Suprapubic skin (tissue), 4 donors: ENCODE measurements around the gene BMPER. TPM values are rescaled to one million over a fixed set of nuclear protein-coding genes. Genes with fewer than 3 reads are reported as not detected.

Experiments
- DNase-seq, 2 donors: peaks; one replicate each; pipeline ENCODE4 v3.0.0-alpha.2; 2019; ENCODE audit warnings: low spot score in 2 of 2
- H3K27ac ChIP-seq: fragments of 200-600 bp; sonication (generic); one replicate; pipeline ENCODE4 v1.5.1; 2019
- H3K27me3 ChIP-seq: fragments of 200-600 bp; sonication (generic); one replicate; pipeline ENCODE4 v1.5.1; 2019
- H3K36me3 ChIP-seq: fragments of 200-600 bp; sonication (generic); one replicate; pipeline ENCODE4 v1.5.1; 2019
- H3K4me1 ChIP-seq: fragments of 200-600 bp; sonication (generic); one replicate; pipeline ENCODE4 v1.5.1; 2019
- H3K4me3 ChIP-seq: fragments of 200-600 bp; sonication (generic); one replicate; pipeline ENCODE4 v1.5.1; 2019; ENCODE audit warnings: mild to moderate bottlenecking
- H3K9me3 ChIP-seq: fragments of 200-600 bp; sonication (generic); one replicate; pipeline ENCODE4 v1.5.1; 2019
- CTCF ChIP-seq, 2 donors: fragments of 200-600 bp in 1 of 2; fragments of 450-650 bp in 1 of 2; sonication (generic) in 1 of 2; IDR thresholded peaks; one replicate each; pipeline ENCODE4 v1.5.1; 2016 to 2019; ENCODE audit warnings: antibody characterized with exemption in 2 of 2, mild to moderate bottlenecking in 1 of 2, moderate library complexity in 1 of 2
- EP300 ChIP-seq: sonication (generic); formaldehyde crosslinking; IDR thresholded peaks from one replicate; pipeline ENCODE4 v1.6.1; 2017; ENCODE audit warnings: antibody characterized with exemption
- POLR2A ChIP-seq, 2 donors: fragments of 450-650 bp; IDR thresholded peaks; one replicate each; pipeline ENCODE4 v1.6.1; 2017; ENCODE audit warnings: antibody characterized with exemption in 2 of 2, mild to moderate bottlenecking in 2 of 2, moderate library complexity in 2 of 2
- POLR2AphosphoS5 ChIP-seq, 3 donors: sonication (generic); formaldehyde crosslinking; IDR thresholded peaks; one replicate each; pipeline ENCODE4 v1.6.1; 2017; ENCODE audit warnings: antibody characterized with exemption in 3 of 3
- WGBS: methylation state at CpG from one replicate; pipeline ENCODE4 v1.1.5; 2018; 5-methylcytosine and 5-hydroxymethylcytosine counted together
- total RNA-seq, 4 donors: library from RNA; depleted of rRNA; stranded (reverse); fragments of >200 nt; gene quantifications; one replicate each; pipeline ENCODE4 v1.1.0, GENCODE V29; 2016

The BMPER gene
- total RNA-seq, 4 donors from 2014 or later, result 0.52 to 7.2 (median 1.2) TPM

GRCh38 chr7:33933611-33934281, 28.4 kb downstream of the BMPER start:
- Histone ChIP-seq H3K27ac (no peak overlapping the region), H3K9me3 (no peaks in the 10 kb centered on the region), H3K4me1 (no peaks in the 10 kb centered on the region), H3K36me3 (no peaks in the 10 kb centered on the region), H3K4me3 (no peak overlapping the region), H3K27me3 (peaks cover 8% of the 10 kb centered on the region)
- no peak for DNase-seq
- WGBS, result 72% methylated on average over 4 of the region's 4 CpGs
- TF ChIP-seq CTCF (IDR thresholded peaks at IDR 0.05) (no peak), EP300 (no peak), POLR2A (IDR thresholded peaks at IDR 0.05) (no peak), POLR2AphosphoS5 (IDR thresholded peaks at IDR 0.05) (no peak)

GRCh38 chr7:33934391-33934790, 29.1 kb downstream of the BMPER start:
- no peaks in the 10 kb centered on the region for H3K4me1 ChIP-seq
- no peaks in the 10 kb centered on the region for H3K36me3 ChIP-seq
- peaks cover 8% of the 10 kb centered on the region for H3K27me3 ChIP-seq
- no peak overlapping the region for H3K4me3 ChIP-seq
- TF ChIP-seq EP300, result no peak
- no peak for TF ChIP-seq POLR2A (IDR thresholded peaks at IDR 0.05)
- TF ChIP-seq POLR2AphosphoS5 (IDR thresholded peaks at IDR 0.05), result no peak
- no peak for TF ChIP-seq CTCF (IDR thresholded peaks at IDR 0.05)
- H3K27ac ChIP-seq, result no peak overlapping the region
- WGBS, result 88% methylated on average over 2 of the region's 2 CpGs
- no peak for DNase-seq
- H3K9me3 ChIP-seq, result no peaks in the 10 kb centered on the region

GRCh38 chr7:33936503-33936902, 31.2 kb downstream of the BMPER start:
- Histone ChIP-seq H3K9me3 (no peaks in the 10 kb centered on the region), H3K27ac (no peak overlapping the region), H3K36me3 (no peaks in the 10 kb centered on the region), H3K4me1 (no peaks in the 10 kb centered on the region), H3K27me3 (peaks cover 8% of the 10 kb centered on the region), H3K4me3 (no peak overlapping the region)
- TF ChIP-seq CTCF (IDR thresholded peaks at IDR 0.05) (no peak), POLR2AphosphoS5 (IDR thresholded peaks at IDR 0.05) (no peak), EP300 (no peak), POLR2A (IDR thresholded peaks at IDR 0.05) (no peak)
- 78% methylated on average over 5 of the region's 5 CpGs for WGBS
- no peak for DNase-seq

GRCh38 chr7:33937871-33938270, 32.5 kb downstream of the BMPER start:
- Histone ChIP-seq H3K9me3 (no peaks in the 10 kb centered on the region), H3K36me3 (no peaks in the 10 kb centered on the region), H3K4me3 (no peak overlapping the region), H3K4me1 (no peaks in the 10 kb centered on the region), H3K27ac (no peak overlapping the region), H3K27me3 (peaks cover 8% of the 10 kb centered on the region)
- no peak for DNase-seq
- no peak for TF ChIP-seq EP300
- TF ChIP-seq POLR2AphosphoS5 (IDR thresholded peaks at IDR 0.05), result no peak
- no peak for TF ChIP-seq POLR2A (IDR thresholded peaks at IDR 0.05)
- no peak for TF ChIP-seq CTCF (IDR thresholded peaks at IDR 0.05)
- WGBS, result 92% methylated on average over 5 of the region's 5 CpGs

- H3K27ac ChIP-seq, result no peak overlapping the region
- TF ChIP-seq CTCF (IDR thresholded peaks at IDR 0.05), result no peak
- no peak for TF ChIP-seq POLR2A (IDR thresholded peaks at IDR 0.05)
- TF ChIP-seq POLR2AphosphoS5 (IDR thresholded peaks at IDR 0.05), result no peak
- no peak for TF ChIP-seq EP300
- 96% methylated on average over 2 of the region's 2 CpGs for WGBS
- no peaks in the 10 kb centered on the region for H3K36me3 ChIP-seq
- H3K4me1 ChIP-seq, result no peaks in the 10 kb centered on the region
- no peak for DNase-seq
- H3K4me3 ChIP-seq, result no peak overlapping the region
- no peaks in the 10 kb centered on the region for H3K9me3 ChIP-seq
- H3K27me3 ChIP-seq, result peaks cover 8% of the 10 kb centered on the region
These were observed 33.8 kb downstream of the BMPER start for GRCh38 chr7:33939121-33939520.
